ENCODE measurements around the gene FLACC1.

Gene FLACC1

GRCh38 chr2:201275069-201275468 is 82.1 kb downstream of the FLACC1 start:
- DNase-seq: no peak

GRCh38 chr2:201273330-201273983 is 83.7 kb downstream of the FLACC1 start:
- DNase-seq: no peak

GRCh38 chr2:201271917-201272316 is 85.2 kb downstream of the FLACC1 start:
- DNase-seq: no peak

GRCh38 chr2:201270293-201271001 is 86.7 kb downstream of the FLACC1 start:
- DNase-seq: no peak

- no peak for DNase-seq
Measured at GRCh38 chr2:201269764-201270163, 87.4 kb downstream of the FLACC1 start.

- no peak for DNase-seq
Measured at GRCh38 chr2:201267278-201268030, 89.7 kb downstream of the FLACC1 start.

- DNase-seq: no peak
Measured at GRCh38 chr2:201266629-201267028, 90.5 kb downstream of the FLACC1 start.

- no peak for DNase-seq
Measured at GRCh38 chr2:201264472-201265173, 92.5 kb downstream of the FLACC1 start.

- no peak for DNase-seq
Measured at GRCh38 chr2:201263779-201264178, 93.4 kb downstream of the FLACC1 start.

GRCh38 chr2:201262718-201263117 is 94.4 kb downstream of the FLACC1 start:
- peak; percentile 31 for DNase-seq

GRCh38 chr2:201261906-201262305 is 95.2 kb downstream of the FLACC1 start:
- no peak for DNase-seq

GRCh38 chr2:201261471-201261870 is 95.7 kb downstream of the FLACC1 start:
- peak; percentile 53 for DNase-seq

- peak; percentile 87 for DNase-seq
Measured at GRCh38 chr2:201260302-201260800, 96.8 kb downstream of the FLACC1 start, which contains the start of gene CASP8. Gene CASP8 (plus strand): TSS chr2:201260536. CDS start chr2:201266487, 5,951 bp downstream.

GRCh38 chr2:201258666-201259615 is 98.2 kb downstream of the FLACC1 start:
- DNase-seq: peak; percentile 38

- DNase-seq: peak; percentile 95
Measured at GRCh38 chr2:201257956-201258665, 99.0 kb downstream of the FLACC1 start.

- DNase-seq: peak; percentile 95
Measured at GRCh38 chr2:201257381-201257955, 99.7 kb downstream of the FLACC1 start.

- DNase-seq: no peak
Measured at GRCh38 chr2:201256082-201256481, 101.1 kb downstream of the FLACC1 start.

- DNase-seq: peak; percentile 71
Measured at GRCh38 chr2:201255408-201256033, 101.6 kb downstream of the FLACC1 start.

- DNase-seq: peak; percentile 44
Measured at GRCh38 chr2:201254081-201254730, 102.9 kb downstream of the FLACC1 start.

GRCh38 chr2:201250741-201251140 is 106.4 kb downstream of the FLACC1 start:
- no peak for DNase-seq

Measured in OCI-M1 (cell line).